Measurements from ENCODE around the gene ELMO2. TPM values are rescaled to one million over a fixed set of nuclear protein-coding genes. Genes with fewer than 3 reads are reported as not detected.

Gene ELMO2
- total and polyA plus RNA-seq, 2 experiments from 2014 or later, result 38.4 to 51.1 TPM

- Histone ChIP-seq H3K4me1 (ENCODE audit: insufficient read depth) (no peaks in the 10 kb centered on the region), H2AFZ (no peak overlapping the region), H3K36me3 (ENCODE audit: low read depth) (no peaks in the 10 kb centered on the region), H3K4me3 (no peak overlapping the region), H3K9me2 (ENCODE audit: insufficient read depth) (no peaks in the 10 kb centered on the region), H3K27ac (no peak overlapping the region), H3K4me2 (ENCODE audit: unreplicated experiment) (no peak overlapping the region), H3K79me2 (ENCODE audit: insufficient read depth) (no peaks in the 10 kb centered on the region), H3K9ac (no peak overlapping the region), H4K20me1 (ENCODE audit: insufficient read depth) (no peaks in the 10 kb centered on the region), H3F3A (ENCODE audit: insufficient read depth) (no peaks in the 10 kb centered on the region), H3K27me3 (replicated peaks; ENCODE audit: insufficient read depth) (0 out of 2 replicates have a peak, but pooled peaks cover 6% of the 10 kb centered on the region), H3K9me3 (ENCODE audit: low read depth) (no peaks in the 10 kb centered on the region)
- WGBS, 2 experiments (ENCODE audit: low coverage in 1 of 2, low lambda C conversion rate in 2 of 2, missing lambda C conversion rate in 2 of 2), result 40% methylated on average over 4 of the region's 4 CpGs
- peak; percentile 62 for DNase-seq
- TF ChIP-seq EZH2phosphoT487 (IDR thresholded peaks at IDR 0.05; ENCODE audit: insufficient read depth, low read depth) (no peak), EZH2 (IDR thresholded peaks at IDR 0.05; ENCODE audit: insufficient read depth, poor library complexity, severe bottlenecking) (no peak)
- in situ Hi-C loops (cut with MboI), result loop anchor here (25.0 kb wide), 1 partner anchor 301 kb away; no protein-coding TSS in a partner anchor
Measured at GRCh38 chr20:46438156-46438750, 31.8 kb upstream of the ELMO2 start.

- H3K4me3 ChIP-seq, result no peak overlapping the region
- H3K27ac ChIP-seq, result no peak overlapping the region
- no peaks in the 10 kb centered on the region for H3K9me2 ChIP-seq (ENCODE audit: insufficient read depth)
- in situ Hi-C loops (cut with MboI), result loop anchor here (25.0 kb wide), 1 partner anchor 298 kb away; no protein-coding TSS in a partner anchor
- no peaks in the 10 kb centered on the region for H3K4me1 ChIP-seq (ENCODE audit: insufficient read depth)
- H3K9ac ChIP-seq, result no peak overlapping the region
- no peak overlapping the region for H3K4me2 ChIP-seq (ENCODE audit: unreplicated experiment)
- H4K20me1 ChIP-seq (ENCODE audit: insufficient read depth), result no peaks in the 10 kb centered on the region
- no peaks in the 10 kb centered on the region for H3K79me2 ChIP-seq (ENCODE audit: insufficient read depth)
- no peak for DNase-seq
- 54 to 57% methylated on average over 6 of the region's 6 CpGs for WGBS, 2 experiments (ENCODE audit: low coverage in 1 of 2, low lambda C conversion rate in 2 of 2, missing lambda C conversion rate in 2 of 2)
- H3K27me3 ChIP-seq (replicated peaks; ENCODE audit: insufficient read depth), result peaks cover 30% of the 10 kb centered on the region
- TF ChIP-seq EZH2phosphoT487 (IDR thresholded peaks at IDR 0.05; ENCODE audit: insufficient read depth, low read depth) (no peak), EZH2 (IDR thresholded peaks at IDR 0.05; ENCODE audit: insufficient read depth, poor library complexity, severe bottlenecking) (no peak)
- H3F3A ChIP-seq (ENCODE audit: insufficient read depth), result no peaks in the 10 kb centered on the region
- H3K9me3 ChIP-seq (ENCODE audit: low read depth), result no peaks in the 10 kb centered on the region
- H2AFZ ChIP-seq, result no peak overlapping the region
- H3K36me3 ChIP-seq (ENCODE audit: low read depth), result no peaks in the 10 kb centered on the region
Measured at GRCh38 chr20:46435146-46435545, 28.7 kb upstream of the ELMO2 start.

- H3K4me2 ChIP-seq (ENCODE audit: unreplicated experiment), result no peak overlapping the region
- H3F3A ChIP-seq (ENCODE audit: insufficient read depth), result no peaks in the 10 kb centered on the region
- no peak overlapping the region for H3K9ac ChIP-seq
- peaks cover 35% of the 10 kb centered on the region for H3K27me3 ChIP-seq (replicated peaks; ENCODE audit: insufficient read depth)
- TF ChIP-seq EZH2phosphoT487 (IDR thresholded peaks at IDR 0.05; ENCODE audit: insufficient read depth, low read depth) (no peak), EZH2 (IDR thresholded peaks at IDR 0.05; ENCODE audit: insufficient read depth, poor library complexity, severe bottlenecking) (no peak)
- no peaks in the 10 kb centered on the region for H3K9me2 ChIP-seq (ENCODE audit: insufficient read depth)
- no peak for DNase-seq
- H3K27ac ChIP-seq, result no peak overlapping the region
- no peaks in the 10 kb centered on the region for H3K36me3 ChIP-seq (ENCODE audit: low read depth)
- H4K20me1 ChIP-seq (ENCODE audit: insufficient read depth), result no peaks in the 10 kb centered on the region
- no peak overlapping the region for H3K4me3 ChIP-seq
- H3K79me2 ChIP-seq (ENCODE audit: insufficient read depth), result no peaks in the 10 kb centered on the region
- H3K9me3 ChIP-seq (ENCODE audit: low read depth), result no peaks in the 10 kb centered on the region
- no peaks in the 10 kb centered on the region for H3K4me1 ChIP-seq (ENCODE audit: insufficient read depth)
- H2AFZ ChIP-seq, result no peak overlapping the region
- in situ Hi-C loops (cut with MboI), result loop anchor here (25.0 kb wide), 1 partner anchor 297 kb away; no protein-coding TSS in a partner anchor
Measured at GRCh38 chr20:46434597-46434996, 28.2 kb upstream of the ELMO2 start.

- Histone ChIP-seq H3K4me3 (no peak overlapping the region), H3K4me2 (ENCODE audit: unreplicated experiment) (no peak overlapping the region), H3K9me2 (ENCODE audit: insufficient read depth) (no peaks in the 10 kb centered on the region), H3K9me3 (ENCODE audit: low read depth) (no peaks in the 10 kb centered on the region), H3K27ac (no peak overlapping the region), H3K9ac (no peak overlapping the region), H3K4me1 (ENCODE audit: insufficient read depth) (no peaks in the 10 kb centered on the region), H3K36me3 (ENCODE audit: low read depth) (no peaks in the 10 kb centered on the region), H3F3A (ENCODE audit: insufficient read depth) (no peaks in the 10 kb centered on the region), H2AFZ (no peak overlapping the region), H4K20me1 (ENCODE audit: insufficient read depth) (no peaks in the 10 kb centered on the region), H3K79me2 (ENCODE audit: insufficient read depth) (no peaks in the 10 kb centered on the region), H3K27me3 (replicated peaks; ENCODE audit: insufficient read depth) (peaks cover 50% of the 10 kb centered on the region)
- no peak for DNase-seq
- WGBS, 2 experiments (ENCODE audit: low coverage in 1 of 2, low lambda C conversion rate in 2 of 2, missing lambda C conversion rate in 2 of 2), result 48 to 51% methylated on average over 8 of the region's 8 CpGs
- TF ChIP-seq EZH2 (IDR thresholded peaks at IDR 0.05; ENCODE audit: insufficient read depth, poor library complexity, severe bottlenecking) (no peak), EZH2phosphoT487 (IDR thresholded peaks at IDR 0.05; ENCODE audit: insufficient read depth, low read depth) (no peak)
- in situ Hi-C loops (cut with MboI), result loop anchor here (25.0 kb wide), 1 partner anchor 296 kb away; no protein-coding TSS in a partner anchor
Measured at GRCh38 chr20:46433051-46433450, 26.6 kb upstream of the ELMO2 start.

Data from GM23248 (cell line).